HL-60 (cell line): Measurements from ENCODE around the gene NR4A1.

Experiments
- DNase-seq, 2 experiments: peaks; one replicate each; pipeline ENCODE4 v3.0.0-alpha.2; 2010 to 2020; ENCODE audit warnings: low read depth in 1 of 2, low spot score in 1 of 2
- H3K27ac ChIP-seq: fragments of 250-450 bp; sonication (Bioruptor Pico); replicated peaks from 2 replicates; pipeline ENCODE4 v1.5.1; 2020; ENCODE audit warnings: mild to moderate bottlenecking, moderate library complexity
- H3K27me3 ChIP-seq: fragments of 250-450 bp; sonication (Bioruptor Pico); 2 replicates; pipeline ENCODE4 v1.5.1; 2021; ENCODE audit warnings: mild to moderate bottlenecking, moderate library complexity; ENCODE audit not compliant: insufficient read depth, poor library complexity, severe bottlenecking
- H3K4me3 ChIP-seq: replicated peaks from 2 replicates; pipeline ENCODE4 v1.5.1; 2011; ENCODE audit warnings: mild to moderate bottlenecking, control low read depth, low read length; ENCODE audit not compliant: insufficient read depth
- CTCF ChIP-seq: IDR thresholded peaks from one replicate; pipeline ENCODE4 v1.5.1; 2011; ENCODE audit warnings: low read length, control low read depth, inconsistent platforms; ENCODE audit not compliant: insufficient read depth
- GABPA ChIP-seq: IDR thresholded peaks from 2 replicates; pipeline ENCODE4 v1.6.1; 2012; ENCODE audit warnings: low read depth
- POLR2AphosphoS5 ChIP-seq: IDR thresholded peaks from 2 replicates; pipeline ENCODE4 v1.6.1; 2012; ENCODE audit warnings: low read depth
- REST ChIP-seq: IDR thresholded peaks from 2 replicates; pipeline ENCODE4 v1.6.1; 2012; ENCODE audit warnings: low read depth; ENCODE audit not compliant: insufficient replicate concordance
- SPI1 ChIP-seq: IDR thresholded peaks from 2 replicates; pipeline ENCODE4 v1.6.1; 2012; ENCODE audit warnings: low read depth, mild to moderate bottlenecking, borderline replicate concordance

The NR4A1 gene

GRCh38 chr12:52086944-52087835, 35.9 kb downstream of the NR4A1 start:
- peaks cover 16% of the 10 kb centered on the region for H3K27me3 ChIP-seq
- no peak overlapping the region for H3K4me3 ChIP-seq
- H3K27ac ChIP-seq, result no peak overlapping the region
- TF ChIP-seq GABPA (no peak), SPI1 (no peak), POLR2AphosphoS5 (no peak), CTCF (no peak)
- DNase-seq, result no peak

GRCh38 chr12:52087961-52088820, 36.9 kb downstream of the NR4A1 start:
- peaks cover 16% of the 10 kb centered on the region for H3K27me3 ChIP-seq
- DNase-seq, result no peak
- H3K4me3 ChIP-seq, result no peak overlapping the region
- TF ChIP-seq POLR2AphosphoS5, result no peak
- no peak for TF ChIP-seq REST
- TF ChIP-seq GABPA, result no peak
- no peak for TF ChIP-seq CTCF
- no peak for TF ChIP-seq SPI1
- no peak overlapping the region for H3K27ac ChIP-seq

- no peak overlapping the region for H3K27ac ChIP-seq
- DNase-seq, result no peak
- TF ChIP-seq POLR2AphosphoS5 (no peak), CTCF (no peak), GABPA (no peak), REST (no peak), SPI1 (no peak)
- no peak overlapping the region for H3K4me3 ChIP-seq
- peaks cover 16% of the 10 kb centered on the region for H3K27me3 ChIP-seq
These were observed 38.2 kb downstream of the NR4A1 start for GRCh38 chr12:52089491-52089890.
